Liver (tissue), 3 donors: ENCODE data around the gene GATA1.

ENCODE experiments used
- EGR1 ChIP-seq, 2 donors: IDR thresholded peaks; 2 replicates each; pipeline ENCODE4 v1.6.1; 2016 to 2018; ENCODE audit warnings: antibody characterized with exemption in 2 of 2, low read depth in 2 of 2
- HNF4A ChIP-seq, 2 donors: conservative IDR thresholded peaks; 2 replicates each; pipeline ENCODE4 v1.6.1; 2016; ENCODE audit warnings: antibody characterized with exemption in 2 of 2, mild to moderate bottlenecking in 2 of 2
- HNF4G ChIP-seq: IDR thresholded peaks from 2 replicates; pipeline ENCODE4 v1.6.1; 2016; ENCODE audit warnings: antibody characterized with exemption
- JUND ChIP-seq, 2 donors: IDR thresholded peaks; 2 replicates each; pipeline ENCODE4 v1.6.1; 2016; ENCODE audit warnings: antibody characterized with exemption in 2 of 2
- RAD21 ChIP-seq, 2 donors: IDR thresholded peaks; 2 replicates each; pipeline ENCODE4 v1.6.1; 2016; ENCODE audit warnings: antibody characterized with exemption in 2 of 2, mild to moderate bottlenecking in 2 of 2
- RXRA ChIP-seq, 2 donors: IDR thresholded peaks; 2 replicates each; pipeline ENCODE4 v1.6.1; 2017 to 2018; ENCODE audit warnings: antibody characterized with exemption in 2 of 2, mild to moderate bottlenecking in 1 of 2
- SP1 ChIP-seq: IDR thresholded peaks from 2 replicates; pipeline ENCODE4 v1.6.1; 2018; ENCODE audit warnings: antibody characterized with exemption, mild to moderate bottlenecking
- TAF1 ChIP-seq: conservative IDR thresholded peaks from 2 replicates; pipeline ENCODE4 v1.6.1; 2016; ENCODE audit warnings: antibody characterized with exemption, mild to moderate bottlenecking
- YY1 ChIP-seq: IDR thresholded peaks from 2 replicates; pipeline ENCODE4 v1.6.1; 2016; ENCODE audit warnings: antibody characterized with exemption, mild to moderate bottlenecking
- TF ChIP-seq, protein P1 (sequence below): fragments of 150-350 bp; IDR thresholded peaks from 2 replicates; pipeline ENCODE4 v1.5.1; 2017; ENCODE audit warnings: improper control_type of control experiment, low read depth, low read length; ENCODE audit not compliant: missing input control
- TF ChIP-seq, protein P2 (sequence below): IDR thresholded peaks from 2 replicates; pipeline ENCODE4 v1.6.1; 2016; ENCODE audit warnings: antibody characterized with exemption
- donor health status: healthy.
- donor health status: healthy.

DNA sequence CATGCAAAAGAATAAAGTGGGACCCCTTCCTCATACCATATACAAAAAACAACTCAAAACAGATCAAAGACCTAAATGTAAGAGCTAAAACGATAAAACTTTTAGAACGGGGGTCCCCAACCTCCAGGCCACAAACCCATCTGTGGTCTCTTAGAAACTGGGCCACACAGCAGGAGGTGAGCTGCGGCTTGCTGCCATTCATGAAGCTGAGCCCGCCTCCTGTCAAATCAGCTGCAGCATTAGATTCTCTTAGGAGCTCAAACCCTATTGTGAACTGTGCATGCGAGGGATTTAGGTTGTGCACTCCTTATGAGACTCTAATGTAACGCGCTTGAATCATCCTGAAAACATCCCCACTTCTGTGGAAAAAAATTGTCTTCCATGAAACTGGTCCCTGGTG is 7.0 kb upstream of the GATA1 start:
- TF ChIP-seq, protein P1, sequence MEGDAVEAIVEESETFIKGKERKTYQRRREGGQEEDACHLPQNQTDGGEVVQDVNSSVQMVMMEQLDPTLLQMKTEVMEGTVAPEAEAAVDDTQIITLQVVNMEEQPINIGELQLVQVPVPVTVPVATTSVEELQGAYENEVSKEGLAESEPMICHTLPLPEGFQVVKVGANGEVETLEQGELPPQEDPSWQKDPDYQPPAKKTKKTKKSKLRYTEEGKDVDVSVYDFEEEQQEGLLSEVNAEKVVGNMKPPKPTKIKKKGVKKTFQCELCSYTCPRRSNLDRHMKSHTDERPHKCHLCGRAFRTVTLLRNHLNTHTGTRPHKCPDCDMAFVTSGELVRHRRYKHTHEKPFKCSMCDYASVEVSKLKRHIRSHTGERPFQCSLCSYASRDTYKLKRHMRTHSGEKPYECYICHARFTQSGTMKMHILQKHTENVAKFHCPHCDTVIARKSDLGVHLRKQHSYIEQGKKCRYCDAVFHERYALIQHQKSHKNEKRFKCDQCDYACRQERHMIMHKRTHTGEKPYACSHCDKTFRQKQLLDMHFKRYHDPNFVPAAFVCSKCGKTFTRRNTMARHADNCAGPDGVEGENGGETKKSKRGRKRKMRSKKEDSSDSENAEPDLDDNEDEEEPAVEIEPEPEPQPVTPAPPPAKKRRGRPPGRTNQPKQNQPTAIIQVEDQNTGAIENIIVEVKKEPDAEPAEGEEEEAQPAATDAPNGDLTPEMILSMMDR, result no peak
- TF ChIP-seq, protein P2, sequence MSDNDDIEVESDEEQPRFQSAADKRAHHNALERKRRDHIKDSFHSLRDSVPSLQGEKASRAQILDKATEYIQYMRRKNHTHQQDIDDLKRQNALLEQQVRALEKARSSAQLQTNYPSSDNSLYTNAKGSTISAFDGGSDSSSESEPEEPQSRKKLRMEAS, result no peak
- TF ChIP-seq SP1 (no peak), EGR1 (IDR thresholded peaks at IDR 0.05; ENCODE audit: low read depth in 2 of 2) (no peak), RAD21 (IDR thresholded peaks at IDR 0.05) (no peak), TAF1 (no peak), HNF4G (no peak), HNF4A (conservative IDR thresholded peaks at IDR 0.05) (no peak), JUND (IDR thresholded peaks at IDR 0.05) (no peak), RXRA (IDR thresholded peaks at IDR 0.05) (no peak), YY1 (no peak)
